Ovary (tissue), 9 donors: ENCODE measurements around the gene CAMSAP3. TPM values are rescaled to one million over a fixed set of nuclear protein-coding genes. Genes with fewer than 3 reads are reported as not detected.

ENCODE experiments used
- DNase-seq, 5 donors: peaks; one replicate each; pipeline ENCODE4 v3.0.0-alpha.2; 2019 to 2020
- H3K27ac ChIP-seq, 2 donors: fragments of 200-600 bp; one replicate each; pipeline versions ENCODE4 v1.5.1 to v1.8.0; 2019 to 2022
- H3K27me3 ChIP-seq: fragments of 200-600 bp; one replicate; pipeline ENCODE4 v1.8.0; 2022
- H3K36me3 ChIP-seq: fragments of 200-600 bp; sonication (generic); one replicate; pipeline ENCODE4 v1.5.1; 2019
- H3K4me1 ChIP-seq: one replicate; pipeline ENCODE4 v1.8.1; 2013; ENCODE audit warnings: mild to moderate bottlenecking, moderate library complexity; ENCODE audit not compliant: insufficient read depth
- H3K4me3 ChIP-seq: fragments of 200-600 bp; sonication (generic); one replicate; pipeline ENCODE4 v1.5.1; 2017
- H3K9me3 ChIP-seq, 2 donors: fragments of 200-600 bp in 1 of 2; sonication (generic) in 1 of 2; one replicate each; pipeline versions ENCODE4 v1.5.1 to v1.8.1; 2013 to 2019; ENCODE audit warnings: mild to moderate bottlenecking in 1 of 2, moderate library complexity in 1 of 2
- EP300 ChIP-seq: sonication (generic); formaldehyde crosslinking; IDR thresholded peaks from one replicate; pipeline ENCODE4 v1.6.1; 2017; ENCODE audit warnings: antibody characterized with exemption
- POLR2A ChIP-seq: fragments of 450-650 bp; IDR thresholded peaks from one replicate; pipeline ENCODE4 v1.6.1; 2017; ENCODE audit warnings: antibody characterized with exemption, mild to moderate bottlenecking, moderate library complexity
- WGBS, 3 donors: extraction: QIAGEN DNeasy Blood & Tissue Kit in 1 of 3; methylation state at CpG; one replicate each; pipeline versions ENCODE4 v1.1.5 to v1.1.7; 2013 to 2017; 5-methylcytosine and 5-hydroxymethylcytosine counted together
- intact Hi-C, 4 donors: fragments of 100-400 bp; cut with DNase I; formaldehyde crosslinking; loops; one replicate each; pipeline versions ENCODE4 v1.11.0 to v1.15.1; 2022 to 2023
- microRNA-seq, 3 donors: library from miRNA; unstranded; fragments of <30 nt; microRNA quantifications; one replicate each; pipeline versions ENCODE4 to v1.2.0, GENCODE V29; 2019 to 2020
- polyA plus RNA-seq, 2 donors: library from polyadenylated mRNA; stranded (reverse); fragments of 200-250 nt in 1 of 2; fragments of 350-450 nt in 1 of 2; fragmentation: Illumina TruSeq in 1 of 2; extraction: RNeasy Lipid Tissue Mini Kit (QIAGEN cat#74804) in 1 of 2; gene quantifications; one replicate each; pipeline ENCODE4 v1.2.3, GENCODE V29; 2013 to 2014
- small RNA-seq: library from RNA; depleted of rRNA; stranded (forward); fragments of <200 nt; gene quantifications from one replicate; pipeline ENCODE3, GENCODE V24; 2016
- total RNA-seq, 7 donors: library from RNA; depleted of rRNA in 2 of 7; stranded (reverse); fragments of >200 nt in 2 of 7; fragmentation: NEBNext Ultra II Directional in 3 of 7; extraction: Animal tissue kit (Norgen Biotek cat#: 25700) in 3 of 7; gene quantifications; one replicate each; pipeline versions ENCODE4 v1.1.0 to v1.2.4, GENCODE V29; 2016 to 2023
- TF ChIP-seq, protein P1 (sequence below), 3 donors: fragments of 450-650 bp in 2 of 3; fragments of 200-600 bp in 1 of 3; IDR thresholded peaks; one replicate each; pipeline versions ENCODE4 v1.5.1 to v1.8.0; 2016 to 2022; ENCODE audit warnings: antibody characterized with exemption in 3 of 3, mild to moderate bottlenecking in 1 of 3
- donor health status: DM: no; HTN: no; CAD: no; lungs with moderate emphysema.
- donor health status: DM: no; HTN: no; CAD: no.
- donor health status: Bipolar disorder and iron deficiency.
- donor health status: DM: yes; HTN: yes; CAD: no.
- donor health status: DM: no; HTN: no; CAD: no.
- donor health status: DM: yes; HTN: yes; CAD: no.

Gene CAMSAP3
- total and polyA plus RNA-seq, 9 donors = 0.08 to 8.2 (median 1.4) TPM

DNA sequence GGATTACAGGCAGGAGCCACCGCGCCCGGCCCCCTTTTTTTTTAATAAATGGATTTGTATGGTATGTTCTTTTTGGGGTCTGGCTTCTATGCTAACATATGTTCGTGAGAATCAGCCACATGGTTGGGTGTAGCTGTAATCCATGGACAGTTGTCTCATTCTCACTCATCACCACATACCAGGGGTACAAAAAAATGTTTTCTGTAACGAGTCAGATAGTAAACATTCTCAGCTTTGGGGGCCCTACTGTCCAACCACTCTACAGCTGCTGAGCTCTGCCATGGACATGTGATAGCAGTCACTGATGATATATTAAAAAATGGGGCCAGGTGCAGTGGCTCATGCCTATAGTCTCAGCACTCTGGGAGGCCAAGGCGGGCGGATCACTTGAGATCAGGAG, 68.0 kb downstream of the CAMSAP3 start:
- intact Hi-C loops = no loop called here
- H3K27ac ChIP-seq = no peak overlapping the region
- H3K4me3 ChIP-seq = no peak overlapping the region
- no peak for TF ChIP-seq EP300
- TF ChIP-seq, protein P1, sequence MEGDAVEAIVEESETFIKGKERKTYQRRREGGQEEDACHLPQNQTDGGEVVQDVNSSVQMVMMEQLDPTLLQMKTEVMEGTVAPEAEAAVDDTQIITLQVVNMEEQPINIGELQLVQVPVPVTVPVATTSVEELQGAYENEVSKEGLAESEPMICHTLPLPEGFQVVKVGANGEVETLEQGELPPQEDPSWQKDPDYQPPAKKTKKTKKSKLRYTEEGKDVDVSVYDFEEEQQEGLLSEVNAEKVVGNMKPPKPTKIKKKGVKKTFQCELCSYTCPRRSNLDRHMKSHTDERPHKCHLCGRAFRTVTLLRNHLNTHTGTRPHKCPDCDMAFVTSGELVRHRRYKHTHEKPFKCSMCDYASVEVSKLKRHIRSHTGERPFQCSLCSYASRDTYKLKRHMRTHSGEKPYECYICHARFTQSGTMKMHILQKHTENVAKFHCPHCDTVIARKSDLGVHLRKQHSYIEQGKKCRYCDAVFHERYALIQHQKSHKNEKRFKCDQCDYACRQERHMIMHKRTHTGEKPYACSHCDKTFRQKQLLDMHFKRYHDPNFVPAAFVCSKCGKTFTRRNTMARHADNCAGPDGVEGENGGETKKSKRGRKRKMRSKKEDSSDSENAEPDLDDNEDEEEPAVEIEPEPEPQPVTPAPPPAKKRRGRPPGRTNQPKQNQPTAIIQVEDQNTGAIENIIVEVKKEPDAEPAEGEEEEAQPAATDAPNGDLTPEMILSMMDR (IDR thresholded peaks at IDR 0.05) = no peak
- TF ChIP-seq POLR2A = no peak
- no peaks in the 10 kb centered on the region for H3K36me3 ChIP-seq
- H3K4me1 ChIP-seq = no peaks in the 10 kb centered on the region
- 59 to 72% (median 63%) methylated on average over 7 of the region's 7 CpGs for WGBS, 3 donors
- no peaks in the 10 kb centered on the region for H3K27me3 ChIP-seq
- no peak for DNase-seq
- no peaks in the 10 kb centered on the region for H3K9me3 ChIP-seq

DNA sequence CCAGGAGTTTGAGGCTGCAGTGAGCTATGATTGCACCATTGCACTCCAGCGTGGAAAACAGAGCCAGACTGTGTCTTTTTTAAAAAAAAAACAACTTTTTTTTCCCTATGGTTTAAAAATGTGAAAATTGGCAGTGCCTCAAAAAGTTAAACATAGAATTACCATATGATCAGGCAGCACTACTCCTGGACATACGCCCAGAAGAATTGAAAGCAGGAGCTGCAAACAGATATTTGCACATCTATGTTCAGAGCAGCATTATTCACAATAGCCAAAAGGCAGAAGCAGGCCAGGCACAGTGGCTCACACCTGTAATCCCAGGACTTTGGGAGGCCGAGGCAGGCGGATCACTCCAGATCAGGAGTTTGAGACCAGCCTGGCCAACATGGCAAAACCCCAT, 69.4 kb downstream of the CAMSAP3 start:
- no peak for DNase-seq
- intact Hi-C loops = no loop called here
- Histone ChIP-seq H3K27me3 (no peaks in the 10 kb centered on the region), H3K4me1 (no peaks in the 10 kb centered on the region), H3K9me3 (no peaks in the 10 kb centered on the region), H3K4me3 (no peak overlapping the region), H3K27ac (no peak overlapping the region), H3K36me3 (no peaks in the 10 kb centered on the region)
- 15 to 20% (median 16%) methylated on average over 4 of the region's 4 CpGs for WGBS, 3 donors
- TF ChIP-seq, protein P1 (IDR thresholded peaks at IDR 0.05) = no peak
- TF ChIP-seq POLR2A (no peak), EP300 (no peak)

Small RNA genes within 50 kb of the gene (microRNA-seq; reads per million reads assigned to microRNA genes)
- 0 reads per million in 3 donors for gene MIR6792

Small RNA genes within 50 kb of the gene (small RNA-seq; reads per million reads assigned to genes)
- gene MIR6792 = not detected

Other genes starting within 250 kb of the CAMSAP3 start
- gene ARHGEF18, start 246.9 kb upstream of the CAMSAP3 start, total RNA-seq = 10 to 100 TPM; 16.0 to 31.6 (median 25.1) TPM
- 10 to 100 TPM in 1 of 2 donors, 1 to 10 TPM in 1; 2.5 to 15.3 TPM for gene ARHGEF18, start 246.9 kb upstream of the CAMSAP3 start, polyA plus RNA-seq
- 1 to 10 TPM; 2.8 to 5.1 (median 3.7) TPM for gene PEX11G, start 106.8 kb upstream of the CAMSAP3 start, total RNA-seq
- 1 to 10 TPM in 1 of 2 donors, under 1 TPM in 1; 0.40 to 6.0 TPM for gene PEX11G, start 106.8 kb upstream of the CAMSAP3 start, polyA plus RNA-seq
- gene ZNF358, start 79.8 kb upstream of the CAMSAP3 start, total RNA-seq = 100 to 1,000 TPM in 2 of 7 donors, 10 to 100 TPM in 5; 55.0 to 112 (median 88.2) TPM
- 10 to 100 TPM in 1 of 2 donors, 1 to 10 TPM in 1; 9.2 to 91.7 TPM for gene ZNF358, start 79.8 kb upstream of the CAMSAP3 start, polyA plus RNA-seq
- 10 to 100 TPM in 6 of 7 donors, 1 to 10 TPM in 1; 9.2 to 18.9 (median 13.6) TPM for gene MCOLN1, start 73.2 kb upstream of the CAMSAP3 start, total RNA-seq
- gene MCOLN1, start 73.2 kb upstream of the CAMSAP3 start, polyA plus RNA-seq = 10 to 100 TPM in 1 of 2 donors, 1 to 10 TPM in 1; 6.1 to 20.4 TPM
- 10 to 100 TPM; 31.0 to 69.1 (median 60.1) TPM for gene PNPLA6, start 60.1 kb upstream of the CAMSAP3 start, total RNA-seq
- 10 to 100 TPM; 19.0 to 30.6 TPM for gene PNPLA6, start 60.1 kb upstream of the CAMSAP3 start, polyA plus RNA-seq
- gene XAB2, start 33.7 kb downstream of the CAMSAP3 start, total RNA-seq = 10 to 100 TPM; 39.5 to 71.7 (median 50.8) TPM
- gene XAB2, start 33.7 kb downstream of the CAMSAP3 start, polyA plus RNA-seq = 10 to 100 TPM in 1 of 2 donors, 1 to 10 TPM in 1; 4.2 to 63.0 TPM
- gene PET100, start 33.9 kb downstream of the CAMSAP3 start, total RNA-seq = 10 to 100 TPM; 11.9 to 77.8 (median 58.3) TPM
- gene PET100, start 33.9 kb downstream of the CAMSAP3 start, polyA plus RNA-seq = 10 to 100 TPM; 44.6 to 53.7 TPM
- gene PCP2, start 37.9 kb downstream of the CAMSAP3 start, total RNA-seq = under 1 TPM in 2 of 7 donors, not detected in 5; 0.38 to 0.50 TPM
- under 1 TPM in 1 of 2 donors, not detected in 1; 0.40 TPM for gene PCP2, start 37.9 kb downstream of the CAMSAP3 start, polyA plus RNA-seq
- 10 to 100 TPM in 4 of 7 donors, 1 to 10 TPM in 3; 4.9 to 35.6 (median 11.4) TPM for gene STXBP2, start 41.2 kb downstream of the CAMSAP3 start, total RNA-seq
- gene STXBP2, start 41.2 kb downstream of the CAMSAP3 start, polyA plus RNA-seq = 10 to 100 TPM in 1 of 2 donors, 1 to 10 TPM in 1; 8.2 to 25.0 TPM
- under 1 TPM in 1 of 7 donors, not detected in 6; 0.52 TPM for gene RETN, start 73.2 kb downstream of the CAMSAP3 start, total RNA-seq
- gene RETN, start 73.2 kb downstream of the CAMSAP3 start, polyA plus RNA-seq = under 1 TPM; 0.46 to 0.48 TPM
- under 1 TPM in 3 of 7 donors, not detected in 4; 0.23 to 0.83 (median 0.27) TPM for gene MCEMP1, start 81.2 kb downstream of the CAMSAP3 start, total RNA-seq
- gene MCEMP1, start 81.2 kb downstream of the CAMSAP3 start, polyA plus RNA-seq = under 1 TPM in 1 of 2 donors, not detected in 1; 0.06 TPM
- 100 to 1,000 TPM in 1 of 7 donors, 10 to 100 TPM in 6; 44.0 to 111 (median 69.3) TPM for gene TRAPPC5, start 85.0 kb downstream of the CAMSAP3 start, total RNA-seq
- gene TRAPPC5, start 85.0 kb downstream of the CAMSAP3 start, polyA plus RNA-seq = 10 to 100 TPM in 1 of 2 donors, under 1 TPM in 1; 0.32 to 57.2 TPM
- gene FCER2, start 106.3 kb downstream of the CAMSAP3 start, total RNA-seq = under 1 TPM in 1 of 7 donors, not detected in 6; 0.38 TPM
- gene FCER2, start 106.3 kb downstream of the CAMSAP3 start, polyA plus RNA-seq = 1 to 10 TPM in 1 of 2 donors, under 1 TPM in 1; 0.08 to 1.1 TPM
- 1 to 10 TPM in 1 of 7 donors, under 1 TPM in 5, not detected in 1; 0.33 to 1.4 (median 0.46) TPM for gene CLEC4G, start 136.2 kb downstream of the CAMSAP3 start, total RNA-seq
- under 1 TPM; 0.27 to 0.71 TPM for gene CLEC4G, start 136.2 kb downstream of the CAMSAP3 start, polyA plus RNA-seq
- gene CD209, start 151.7 kb downstream of the CAMSAP3 start, total RNA-seq = 1 to 10 TPM in 6 of 7 donors, under 1 TPM in 1; 0.48 to 3.9 (median 1.7) TPM
- gene CD209, start 151.7 kb downstream of the CAMSAP3 start, polyA plus RNA-seq = 10 to 100 TPM in 1 of 2 donors, under 1 TPM in 1; 0.85 to 26.1 TPM
- gene CLEC4M, start 167.4 kb downstream of the CAMSAP3 start, total RNA-seq = 10 to 100 TPM in 1 of 7 donors, 1 to 10 TPM in 5, under 1 TPM in 1; 0.65 to 19.8 (median 2.9) TPM
- gene CLEC4M, start 167.4 kb downstream of the CAMSAP3 start, polyA plus RNA-seq = 1 to 10 TPM; 3.6 to 7.2 TPM
- 10 to 100 TPM in 5 of 7 donors, 1 to 10 TPM in 2; 5.1 to 15.9 (median 13.1) TPM for gene EVI5L, start 234.4 kb downstream of the CAMSAP3 start, total RNA-seq
- 10 to 100 TPM in 1 of 2 donors, 1 to 10 TPM in 1; 7.2 to 10.9 TPM for gene EVI5L, start 234.4 kb downstream of the CAMSAP3 start, polyA plus RNA-seq